Nephron progenitor cell (in vitro differentiated cells): Measurements from ENCODE around the gene AKAP10.
A peak's percentile ranks its signal among the peaks of the same experiment; 100 is the strongest.

Experiments used
- DNase-seq: peaks from one replicate; pipeline ENCODE4 v3.0.0; 2021
- H3K27ac Mint-ChIP-seq: 2 replicates; pipeline ENCODE4 v1.8.0; 2021; ENCODE audit warnings: mild to moderate bottlenecking, moderate library complexity, mixed read lengths
- H3K27me3 Mint-ChIP-seq: 2 replicates; pipeline ENCODE4 v1.8.0; 2021; ENCODE audit warnings: mild to moderate bottlenecking, low read depth, mixed read lengths; ENCODE audit not compliant: poor library complexity
- H3K36me3 Mint-ChIP-seq: 2 replicates; pipeline ENCODE4 v1.8.0; 2021; ENCODE audit warnings: low read depth, mixed read lengths
- H3K4me1 Mint-ChIP-seq: 2 replicates; pipeline ENCODE4 v1.8.0; 2021; ENCODE audit warnings: mixed read lengths
- H3K4me3 Mint-ChIP-seq: 2 replicates; pipeline ENCODE4 v1.8.0; 2021; ENCODE audit warnings: mild to moderate bottlenecking, moderate library complexity, mixed read lengths
- H3K9me3 Mint-ChIP-seq: 2 replicates; pipeline ENCODE4 v1.8.0; 2021; ENCODE audit warnings: mild to moderate bottlenecking, moderate library complexity, mixed read lengths
- CTCF ChIP-seq: fragments of 200-600 bp; sonication (generic); IDR thresholded peaks from 2 replicates; pipeline ENCODE4 v1.5.0; 2021; ENCODE audit warnings: antibody characterized with exemption

Gene AKAP10

GRCh38 chr17:19939993-19940721 lies 37.5 kb downstream of the AKAP10 start:
- H3K36me3 Mint-ChIP-seq: peaks cover 62% of the 10 kb centered on the region
- H3K27ac Mint-ChIP-seq: peak overlapping the region; percentile 19
- no peaks in the 10 kb centered on the region for H3K27me3 Mint-ChIP-seq
- H3K9me3 Mint-ChIP-seq: no peaks in the 10 kb centered on the region
- no peak overlapping the region for H3K4me3 Mint-ChIP-seq
- no peak for TF ChIP-seq CTCF
- H3K4me1 Mint-ChIP-seq: no peaks in the 10 kb centered on the region
- no peak for DNase-seq

DNA sequence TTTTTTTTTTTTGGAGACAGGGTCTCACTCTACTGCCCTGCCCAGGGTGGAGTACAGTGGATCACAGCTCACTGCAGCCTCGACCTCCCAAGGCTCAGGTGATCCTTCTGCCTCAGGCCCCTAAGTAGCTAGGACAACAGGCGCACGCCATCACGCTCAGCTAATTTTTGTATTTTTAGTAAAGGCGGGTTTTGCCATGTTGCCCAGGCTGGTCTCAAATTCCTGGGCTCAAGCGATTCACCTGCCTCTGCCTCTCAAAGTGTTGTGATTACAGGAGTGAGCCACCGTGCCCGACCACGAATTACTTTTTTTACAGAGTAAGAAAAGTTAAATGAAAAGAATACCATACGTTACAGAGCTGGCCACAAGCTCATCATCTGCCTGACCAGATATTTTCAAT lies 38.9 kb downstream of the AKAP10 start:
- H3K9me3 Mint-ChIP-seq: no peaks in the 10 kb centered on the region
- H3K4me1 Mint-ChIP-seq: no peaks in the 10 kb centered on the region
- no peak for TF ChIP-seq CTCF
- H3K27ac Mint-ChIP-seq: peak overlapping the region; percentile 60
- H3K4me3 Mint-ChIP-seq: no peak overlapping the region
- DNase-seq: no peak
- peaks cover 57% of the 10 kb centered on the region for H3K36me3 Mint-ChIP-seq
- H3K27me3 Mint-ChIP-seq: no peaks in the 10 kb centered on the region

DNA sequence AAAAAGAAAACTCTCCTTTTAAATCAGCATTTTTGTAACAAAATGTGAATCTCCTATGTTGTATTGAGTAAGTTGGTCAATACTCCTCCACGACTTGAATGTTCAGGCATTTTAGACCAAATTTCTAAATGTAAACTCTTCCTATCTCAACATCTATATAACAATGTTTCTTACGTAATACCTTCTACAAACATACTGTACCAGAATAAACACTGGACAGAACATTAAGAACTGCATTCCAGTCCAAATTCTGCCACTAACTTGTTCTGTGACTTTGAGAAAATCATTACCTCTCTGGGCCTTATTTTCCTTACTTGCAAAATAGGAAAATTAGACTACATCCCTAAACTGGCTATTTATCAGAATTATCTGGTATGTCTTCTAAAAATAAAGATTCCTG lies 40.1 kb downstream of the AKAP10 start:
- no peak for TF ChIP-seq CTCF
- Mint-ChIP-seq H3K36me3 (peaks cover 60% of the 10 kb centered on the region), H3K4me1 (no peaks in the 10 kb centered on the region), H3K9me3 (no peaks in the 10 kb centered on the region), H3K27ac (no peak overlapping the region), H3K4me3 (no peak overlapping the region), H3K27me3 (no peaks in the 10 kb centered on the region)
- DNase-seq: no peak

DNA sequence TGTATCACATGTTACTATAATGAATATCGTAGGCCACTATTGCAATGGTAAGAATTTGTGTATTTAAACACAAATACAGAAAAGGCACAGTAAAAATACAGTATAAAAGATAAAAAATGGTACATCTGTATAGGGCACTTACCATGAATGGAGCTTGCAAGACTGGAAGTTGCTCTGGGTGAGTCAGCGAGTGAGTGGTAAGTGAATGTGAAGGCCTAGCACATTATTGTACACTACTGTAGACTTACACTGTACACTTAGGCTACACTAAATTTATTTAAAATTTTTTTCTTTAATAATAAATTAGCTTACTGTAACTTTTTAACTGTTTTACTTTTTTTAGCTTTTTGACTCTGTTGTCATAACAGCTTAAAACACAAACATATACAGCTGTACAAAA lies 42.5 kb downstream of the AKAP10 start:
- no peak overlapping the region for H3K4me3 Mint-ChIP-seq

GRCh38 chr17:19933628-19934027 lies 44.0 kb downstream of the AKAP10 start:
- Mint-ChIP-seq H3K36me3 (peaks cover 64% of the 10 kb centered on the region), H3K9me3 (no peaks in the 10 kb centered on the region), H3K27me3 (no peaks in the 10 kb centered on the region), H3K27ac (no peak overlapping the region), H3K4me3 (no peak overlapping the region), H3K4me1 (no peaks in the 10 kb centered on the region)
- no peak for DNase-seq
- no peak for TF ChIP-seq CTCF

More for the DNA sequence above, 42.5 kb downstream of the AKAP10 start:
- DNase-seq: no peak
- Mint-ChIP-seq H3K27ac (no peak overlapping the region), H3K9me3 (no peaks in the 10 kb centered on the region), H3K27me3 (no peaks in the 10 kb centered on the region), H3K36me3 (peaks cover 64% of the 10 kb centered on the region), H3K4me1 (no peaks in the 10 kb centered on the region)
- no peak for TF ChIP-seq CTCF

- Mint-ChIP-seq H3K27me3 (no peaks in the 10 kb centered on the region), H3K4me1 (no peaks in the 10 kb centered on the region), H3K9me3 (no peaks in the 10 kb centered on the region), H3K36me3 (peaks cover 66% of the 10 kb centered on the region), H3K4me3 (no peak overlapping the region), H3K27ac (no peak overlapping the region)
- no peak for TF ChIP-seq CTCF
- DNase-seq: no peak
These were observed 44.4 kb downstream of the AKAP10 start for GRCh38 chr17:19933221-19933620.
